CD14-positive monocyte (primary cell): Measurements from ENCODE around the gene NKAPL. TPM values are rescaled to one million over a fixed set of nuclear protein-coding genes. Genes with fewer than 3 reads are reported as not detected.

Source experiments
- DNase-seq, 3 donors: peaks; one replicate each; pipeline ENCODE4 v3.0.0-alpha.2; 2011 to 2022
- H2AFZ ChIP-seq: 2 replicates; pipeline ENCODE4 v1.6.0; 2012; ENCODE audit warnings: mild to moderate bottlenecking, low read depth, low read length, inconsistent platforms; ENCODE audit not compliant: insufficient read depth, poor library complexity, severe bottlenecking
- H3K27ac ChIP-seq, 2 donors: 1 replicate in 1 of 2; 2 replicates in 1 of 2; pipeline ENCODE4 v1.5.1; 2012 to 2013; ENCODE audit warnings: low read length in 2 of 2, control low read depth in 1 of 2, inconsistent platforms in 1 of 2, low read depth in 1 of 2, mild to moderate bottlenecking in 1 of 2
- H3K27me3 ChIP-seq, 2 donors: one replicate each; pipeline versions ENCODE4 v1.6.0 to v1.6.1; 2011 to 2013; ENCODE audit warnings: low read length in 2 of 2; ENCODE audit not compliant: control insufficient read depth in 2 of 2, insufficient read depth in 2 of 2
- H3K36me3 ChIP-seq, 2 donors: replicated peaks in 1 of 2; 1 replicate in 1 of 2; 2 replicates in 1 of 2; pipeline versions ENCODE4 v1.5.1 to v1.6.1; 2012 to 2013; ENCODE audit warnings: low read length in 2 of 2, control low read depth in 1 of 2, inconsistent platforms in 1 of 2, mild to moderate bottlenecking in 1 of 2; ENCODE audit not compliant: insufficient read depth in 2 of 2, control insufficient read depth in 1 of 2
- H3K4me1 ChIP-seq, 2 donors: 1 replicate in 1 of 2; 2 replicates in 1 of 2; pipeline versions ENCODE4 v1.5.1 to v1.6.1; 2012 to 2013; ENCODE audit warnings: low read length in 2 of 2, control low read depth in 1 of 2, inconsistent platforms in 1 of 2, mild to moderate bottlenecking in 1 of 2, moderate library complexity in 1 of 2; ENCODE audit not compliant: insufficient read depth in 2 of 2, control insufficient read depth in 1 of 2
- H3K4me2 ChIP-seq: replicated peaks from 2 replicates; pipeline ENCODE3; 2012; ENCODE audit warnings: low read length, moderate library complexity, mild to moderate bottlenecking; ENCODE audit not compliant: poor library complexity, severe bottlenecking; ENCODE audit errors: extremely low read depth
- H3K4me3 ChIP-seq, 3 experiments: fragments of 200-600 bp in 1 of 3; sonication (generic) in 1 of 3; replicated peaks in 1 of 3; 1 replicate in 2 of 3; 2 replicates in 1 of 3; pipeline ENCODE4 v1.5.1; 2011 to 2013; ENCODE audit warnings: low read length in 3 of 3, mild to moderate bottlenecking in 3 of 3, control low read depth in 2 of 3, low read depth in 2 of 3, inconsistent platforms in 1 of 3, moderate library complexity in 1 of 3
- H3K79me2 ChIP-seq: 2 replicates; pipeline ENCODE4 v1.6.0; 2012; ENCODE audit warnings: mild to moderate bottlenecking, control low read depth, inconsistent platforms, low read length, moderate library complexity; ENCODE audit not compliant: insufficient read depth
- H3K9ac ChIP-seq: 2 replicates; pipeline ENCODE4 v1.6.0; 2017; ENCODE audit warnings: low read length, mild to moderate bottlenecking; ENCODE audit not compliant: insufficient read depth, poor library complexity, severe bottlenecking
- H3K9me3 ChIP-seq, 2 donors: replicated peaks in 1 of 2; 1 replicate in 1 of 2; 2 replicates in 1 of 2; pipeline versions ENCODE4 v1.5.1 to v1.6.1; 2012 to 2013; ENCODE audit warnings: low read length in 2 of 2, control low read depth in 1 of 2; ENCODE audit not compliant: control insufficient read depth in 1 of 2, insufficient read depth in 1 of 2
- H4K20me1 ChIP-seq: 2 replicates; pipeline ENCODE4 v1.6.0; 2012; ENCODE audit warnings: mild to moderate bottlenecking, low read length, control low read depth, moderate library complexity; ENCODE audit not compliant: insufficient read depth
- H3K27ac Mint-ChIP-seq, 7 donors: one replicate each; pipeline ENCODE4 v1.8.0; 2020; ENCODE audit warnings: mild to moderate bottlenecking in 7 of 7, mixed read lengths in 7 of 7, moderate library complexity in 6 of 7, inconsistent platforms in 2 of 7
- H3K27me3 Mint-ChIP-seq, 3 donors: one replicate each; pipeline ENCODE4 v1.8.0; 2021 to 2022; ENCODE audit warnings: low read depth in 3 of 3, mild to moderate bottlenecking in 3 of 3, mixed read lengths in 3 of 3, moderate library complexity in 3 of 3, inconsistent platforms in 1 of 3
- H3K36me3 Mint-ChIP-seq, 2 donors: one replicate each; pipeline ENCODE4 v1.8.0; 2020; ENCODE audit warnings: mixed read lengths in 2 of 2, inconsistent platforms in 1 of 2, mild to moderate bottlenecking in 1 of 2
- H3K4me1 Mint-ChIP-seq: one replicate; pipeline ENCODE4 v1.8.0; 2020; ENCODE audit warnings: mild to moderate bottlenecking, mixed read lengths
- H3K4me3 Mint-ChIP-seq, 2 donors: one replicate each; pipeline ENCODE4 v1.8.0; 2020; ENCODE audit warnings: mild to moderate bottlenecking in 2 of 2, mixed read lengths in 2 of 2, moderate library complexity in 1 of 2
- H3K9me3 Mint-ChIP-seq, 7 donors: one replicate each; pipeline ENCODE4 v1.8.0; 2020 to 2022; ENCODE audit warnings: mixed read lengths in 7 of 7, mild to moderate bottlenecking in 6 of 7, moderate library complexity in 6 of 7, inconsistent platforms in 2 of 7
- CTCF ChIP-seq: fragments of 200-600 bp; IDR thresholded peaks from one replicate; pipeline ENCODE4 v1.8.0; 2022; ENCODE audit warnings: antibody characterized with exemption, mild to moderate bottlenecking
- WGBS: methylation state at CpG from one replicate; pipeline ENCODE4 v1.1.5; 2013; ENCODE audit warnings: missing lambda C conversion rate; ENCODE audit not compliant: insufficient coverage; 5-methylcytosine and 5-hydroxymethylcytosine counted together
- intact Hi-C, 2 donors: fragments of 100-400 bp; cut with micrococcal nuclease; formaldehyde crosslinking; loops; one replicate each; pipeline versions ENCODE4 v1.15.0 to v1.15.1; 2023
- polyA plus RNA-seq, 3 donors: library from polyadenylated mRNA; depleted of rRNA in 1 of 3; unstranded in 2 of 3; stranded (reverse) in 1 of 3; fragments of 300-500 nt in 2 of 3; fragments of >200 nt in 1 of 3; fragmentation: Illumina TruSeq in 2 of 3; gene quantifications; 1 replicate in 2 of 3; 2 replicates in 1 of 3; pipeline ENCODE4 v1.2.3, GENCODE V29; 2012 to 2021

NKAPL gene
- polyA plus RNA-seq, 3 donors, result 0.12 to 1.1 (median 0.94) TPM

DNA sequence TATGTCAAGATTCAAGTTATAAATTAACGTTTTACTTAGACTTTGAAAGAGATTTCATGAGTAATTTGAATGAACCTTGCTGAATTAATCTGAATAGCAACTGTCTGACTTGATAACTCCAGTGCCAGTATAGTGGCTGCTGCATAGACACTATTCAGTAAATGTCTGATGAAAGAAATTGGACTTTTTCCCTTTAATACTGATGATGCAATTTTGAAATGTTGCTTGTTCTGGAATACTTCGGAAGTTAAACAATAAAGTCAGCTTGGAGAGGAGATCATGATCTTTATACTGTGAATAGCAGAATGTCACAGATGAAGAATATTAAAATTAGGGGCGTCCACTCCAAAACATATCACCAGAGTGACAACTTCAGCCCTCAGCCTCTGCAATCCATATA, 18.6 kb downstream of the NKAPL start:
- no peak for DNase-seq
- H3K79me2 ChIP-seq, result no peaks in the 10 kb centered on the region
- no peak overlapping the region for H3K27ac ChIP-seq
- no peak overlapping the region for H3K4me3 Mint-ChIP-seq
- H3K27me3 Mint-ChIP-seq, result peaks cover 7 to 10% (median 7%) of the 10 kb centered on the region in 3 donors
- H3K27ac Mint-ChIP-seq, result no peak overlapping the region
- peaks cover 44% of the 10 kb centered on the region in 2 donors for H3K36me3 Mint-ChIP-seq
- no peak overlapping the region for H3K4me2 ChIP-seq
- no peak for TF ChIP-seq CTCF
- peaks cover 26 to 49% of the 10 kb centered on the region in 2 donors for H3K36me3 ChIP-seq
- H3K4me1 Mint-ChIP-seq, result peaks cover 26% of the 10 kb centered on the region
- H2AFZ ChIP-seq, result no peak overlapping the region
- H3K9ac ChIP-seq, result no peak overlapping the region
- WGBS, result no CpG with 5 or more reads among the region's 3 CpGs
- no peak overlapping the region for H3K4me3 ChIP-seq
- peaks cover 0 to 4% (median 2%) of the 10 kb centered on the region in 7 donors for H3K9me3 Mint-ChIP-seq
- H3K27me3 ChIP-seq, result peaks cover 0 to 2% of the 10 kb centered on the region in 2 donors
- no peaks in the 10 kb centered on the region for H3K9me3 ChIP-seq
- peaks cover 15 to 23% of the 10 kb centered on the region in 2 donors for H3K4me1 ChIP-seq
- H4K20me1 ChIP-seq, result no peaks in the 10 kb centered on the region
- intact Hi-C loops, result no loop called here

DNA sequence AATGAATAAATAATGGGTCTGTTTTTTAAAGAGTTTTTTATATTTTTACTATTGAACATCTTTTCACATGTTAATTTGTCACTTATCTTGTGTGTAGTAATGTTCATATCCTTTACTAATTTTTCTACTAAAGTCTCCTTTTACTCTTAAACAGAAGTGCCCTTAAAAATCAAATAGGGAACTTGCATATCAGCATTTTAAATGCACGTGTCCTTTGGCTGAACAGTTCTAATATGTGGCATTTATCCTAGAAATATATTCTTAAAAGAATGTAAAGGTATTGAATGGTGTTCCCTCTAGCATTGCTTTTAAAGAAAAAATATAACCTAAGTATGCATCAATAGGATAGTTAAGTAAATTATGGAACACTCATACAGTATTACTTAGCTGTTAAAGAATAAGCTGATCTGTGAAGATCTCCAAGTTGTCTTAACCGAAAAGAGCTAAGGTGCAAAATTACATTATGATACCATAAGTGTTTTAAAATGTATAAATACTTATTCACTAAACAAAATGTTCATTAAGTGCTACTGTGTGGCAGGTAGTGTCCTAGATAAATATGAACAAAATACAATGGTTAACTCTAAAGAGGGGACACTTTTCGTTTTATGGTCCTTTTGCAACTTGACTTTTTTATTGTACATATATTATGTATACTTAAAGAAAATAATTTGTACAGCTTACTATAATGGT, 21.6 kb downstream of the NKAPL start:
- H3K9me3 Mint-ChIP-seq, result peaks cover 4 to 7% (median 6%) of the 10 kb centered on the region in 7 donors
- Histone ChIP-seq H3K4me2 (peak overlapping the region; percentile 78), H4K20me1 (no peaks in the 10 kb centered on the region), H3K79me2 (no peaks in the 10 kb centered on the region), H2AFZ (peak overlapping the region; percentile 91), H3K27ac (no peak overlapping the region), H3K4me1 (peaks cover 8 to 15% of the 10 kb centered on the region in 2 donors), H3K27me3 (peaks cover 0 to 2% of the 10 kb centered on the region in 2 donors), H3K9me3 (peaks cover 0 to 3% of the 10 kb centered on the region in 2 donors), H3K4me3 (peak overlapping the region; percentile 32 to 74 (median 35)), H3K9ac (no peak overlapping the region), H3K36me3 (peaks cover 13 to 19% of the 10 kb centered on the region in 2 donors)
- H3K27me3 Mint-ChIP-seq, result peaks cover 7 to 10% (median 9%) of the 10 kb centered on the region in 3 donors
- H3K4me1 Mint-ChIP-seq, result peaks cover 12% of the 10 kb centered on the region
- H3K4me3 Mint-ChIP-seq, result peak overlapping the region; percentile 74 to 92
- no peak for DNase-seq
- WGBS, result no CpG with 5 or more reads among the region's 3 CpGs
- H3K36me3 Mint-ChIP-seq, result peaks cover 21 to 23% of the 10 kb centered on the region in 2 donors
- TF ChIP-seq CTCF, result no peak
- no peak overlapping the region for H3K27ac Mint-ChIP-seq
- intact Hi-C loops, result no loop called here
